H1 (cell line): Measurements from ENCODE around the gene MVD. TPM values are rescaled to one million over a fixed set of nuclear protein-coding genes. Genes with fewer than 3 reads are reported as not detected.
A peak's percentile ranks its signal among the peaks of the same experiment; 100 is the strongest.

ENCODE experiments used
- CTCF ChIA-PET: fragments of 300-600 bp; sonication (Branson Sonifier 250); formaldehyde crosslinking; loops from one replicate; lab custom pipeline; 2021; ENCODE audit not compliant: partially characterized antibody; lab: Charles Lee
- POLR2A ChIA-PET: fragments of 300-600 bp; sonication (Branson Sonifier 250); formaldehyde crosslinking; loops from one replicate; lab custom pipeline; 2021; ENCODE audit warnings: inconsistent platforms; ENCODE audit not compliant: partially characterized antibody; lab: Charles Lee
- DNase-seq, 2 experiments: peaks; one replicate each; pipeline versions ENCODE4 v3.0.0 to v3.0.0-alpha.2; 2010 to 2022; ENCODE audit warnings: low spot score in 2 of 2, low read depth in 1 of 2, mixed read lengths in 1 of 2
- FAIRE-seq: peaks from 2 replicates; lab custom pipeline; 2011; peaks lifted over from hg19 to GRCh38; lab: Jason Lieb, UNC
- H2AFZ ChIP-seq: 2 replicates; pipeline ENCODE4 v1.8.1; 2012; ENCODE audit warnings: low read length, inconsistent platforms
- H2AK5ac ChIP-seq: 2 replicates; pipeline ENCODE4 v1.6.1; 2013; ENCODE audit warnings: low read depth, low read length
- H2BK120ac ChIP-seq: replicated peaks from 2 replicates; pipeline ENCODE3; 2013; ENCODE audit warnings: low read depth, low read length, inconsistent platforms
- H2BK12ac ChIP-seq: 2 replicates; pipeline ENCODE4 v1.6.1; 2013; ENCODE audit warnings: low read depth, low read length
- H2BK15ac ChIP-seq: 2 replicates; pipeline ENCODE4 v1.6.1; 2013; ENCODE audit warnings: low read length
- H2BK20ac ChIP-seq: 2 replicates; pipeline ENCODE4 v1.6.1; 2013; ENCODE audit warnings: low read length
- H2BK5ac ChIP-seq: 2 replicates; pipeline ENCODE4 v1.6.1; 2013; ENCODE audit warnings: low read depth, low read length
- H3K14ac ChIP-seq: 2 replicates; pipeline ENCODE4 v1.6.1; 2013; ENCODE audit warnings: inconsistent platforms; ENCODE audit not compliant: insufficient read length
- H3K18ac ChIP-seq: 2 replicates; pipeline ENCODE4 v1.6.1; 2013; ENCODE audit warnings: low read length; ENCODE audit errors: extremely low read depth
- H3K23ac ChIP-seq: 2 replicates; pipeline ENCODE4 v1.6.1; 2013; ENCODE audit warnings: inconsistent platforms; ENCODE audit not compliant: insufficient read length
- H3K23me2 ChIP-seq: 2 replicates; pipeline ENCODE4 v1.6.1; 2013; ENCODE audit warnings: low read depth, low read length
- H3K27ac ChIP-seq: 2 replicates; pipeline ENCODE4 v1.6.1; 2011; ENCODE audit warnings: low read depth, low read length, inconsistent platforms
- H3K27me3 ChIP-seq, 4 experiments: replicated peaks in 1 of 4; 1 replicate in 1 of 4; 2 replicates in 3 of 4; pipeline versions ENCODE4 v1.6.1 to v1.8.1; 2011 to 2013; ENCODE audit warnings: low read length in 3 of 4, mild to moderate bottlenecking in 3 of 4, inconsistent platforms in 2 of 4, mixed read lengths in 2 of 4, moderate library complexity in 1 of 4; ENCODE audit not compliant: control insufficient read depth in 3 of 4, insufficient read depth in 3 of 4; ENCODE audit errors: extremely low read depth in 1 of 4
- H3K36me3 ChIP-seq, 4 experiments: 2 replicates each; pipeline versions ENCODE4 v1.6.1 to v1.8.1; 2011 to 2013; ENCODE audit warnings: mild to moderate bottlenecking in 4 of 4, low read length in 3 of 4, moderate library complexity in 2 of 4, control low read depth in 1 of 4, inconsistent platforms in 1 of 4; ENCODE audit not compliant: insufficient read depth in 4 of 4, control insufficient read depth in 2 of 4
- H3K4ac ChIP-seq: replicated peaks from 2 replicates; pipeline ENCODE3; 2013; ENCODE audit warnings: low read length, low read depth, mixed read lengths, inconsistent platforms; ENCODE audit not compliant: insufficient read length
- H3K4me1 ChIP-seq, 4 experiments: replicated peaks in 1 of 4; 1 replicate in 1 of 4; 2 replicates in 3 of 4; pipeline versions ENCODE4 v1.6.1 to v1.8.1; 2011 to 2013; ENCODE audit warnings: low read length in 3 of 4, inconsistent platforms in 2 of 4, mixed read lengths in 1 of 4; ENCODE audit not compliant: insufficient read depth in 4 of 4, control insufficient read depth in 3 of 4
- H3K4me2 ChIP-seq, 2 experiments: 2 replicates each; pipeline versions ENCODE4 v1.6.1 to v1.8.1; 2011 to 2013; ENCODE audit warnings: low read depth in 2 of 2, low read length in 2 of 2, control low read depth in 1 of 2, inconsistent platforms in 1 of 2, mild to moderate bottlenecking in 1 of 2; ENCODE audit not compliant: insufficient read depth in 1 of 2
- H3K4me3 ChIP-seq, 4 experiments: fragments of 200-600, 300-600 bp in 1 of 4; sonication (generic), shearing (Covaris generic), sonication (Bioruptor Twin) in 1 of 4; 2 replicates each; pipeline versions ENCODE4 v1.5.1 to v1.8.1; 2011 to 2016; ENCODE audit warnings: low read length in 4 of 4, low read depth in 3 of 4, control low read depth in 2 of 4, inconsistent platforms in 2 of 4, mild to moderate bottlenecking in 2 of 4, mixed read lengths in 1 of 4, moderate library complexity in 1 of 4; ENCODE audit not compliant: insufficient read depth in 2 of 4; ENCODE audit errors: extremely low read depth in 1 of 4
- H3K56ac ChIP-seq: replicated peaks from 2 replicates; pipeline ENCODE3; 2013; ENCODE audit warnings: low read depth, mild to moderate bottlenecking, mixed read lengths, low read length, inconsistent platforms; ENCODE audit not compliant: insufficient read length
- H3K79me1 ChIP-seq: 2 replicates; pipeline ENCODE4 v1.6.1; 2013; ENCODE audit warnings: low read depth, low read length, control low read depth
- H3K79me2 ChIP-seq, 2 experiments: 2 replicates each; pipeline versions ENCODE4 v1.6.1 to v1.8.1; 2012 to 2013; ENCODE audit warnings: low read length in 2 of 2, mild to moderate bottlenecking in 2 of 2, inconsistent platforms in 1 of 2; ENCODE audit not compliant: insufficient read depth in 2 of 2, control insufficient read depth in 1 of 2
- H3K9ac ChIP-seq, 4 experiments: replicated peaks in 1 of 4; 1 replicate in 1 of 4; 2 replicates in 3 of 4; pipeline versions ENCODE4 v1.6.1 to v1.8.1; 2011 to 2013; ENCODE audit warnings: low read depth in 3 of 4, low read length in 3 of 4, control low read depth in 2 of 4, mild to moderate bottlenecking in 2 of 4, moderate library complexity in 2 of 4, inconsistent platforms in 1 of 4; ENCODE audit errors: extremely low read depth in 1 of 4
- H3K9me3 ChIP-seq, 2 experiments: 2 replicates each; pipeline versions ENCODE4 v1.6.1 to v1.8.1; 2012 to 2013; ENCODE audit warnings: mild to moderate bottlenecking in 2 of 2, moderate library complexity in 2 of 2, control low read depth in 1 of 2, inconsistent platforms in 1 of 2, low read depth in 1 of 2, low read length in 1 of 2, mixed read lengths in 1 of 2; ENCODE audit not compliant: insufficient read depth in 2 of 2
- H4K20me1 ChIP-seq, 2 experiments: replicated peaks in 1 of 2; 2 replicates each; pipeline versions ENCODE3 to v1.8.1; 2011 to 2013; ENCODE audit warnings: inconsistent platforms in 2 of 2, low read length in 2 of 2, mild to moderate bottlenecking in 1 of 2; ENCODE audit not compliant: insufficient read depth in 2 of 2, control insufficient read depth in 1 of 2
- H4K5ac ChIP-seq: 2 replicates; pipeline ENCODE4 v1.6.1; 2013; ENCODE audit warnings: low read length, low read depth, mixed read lengths, inconsistent platforms; ENCODE audit not compliant: insufficient read length
- H4K8ac ChIP-seq: 2 replicates; pipeline ENCODE4 v1.8.0; 2013; ENCODE audit warnings: mild to moderate bottlenecking, moderate library complexity, low read length, inconsistent platforms; ENCODE audit not compliant: insufficient read depth; ENCODE audit errors: extremely low read depth
- H4K91ac ChIP-seq: replicated peaks from 2 replicates; pipeline ENCODE3; 2013; ENCODE audit warnings: low read length, mixed read lengths, inconsistent platforms; ENCODE audit not compliant: insufficient read length
- ASH2L ChIP-seq: fragments of 200-600, 300-600 bp; sonication (generic); IDR thresholded peaks from one replicate; pipeline ENCODE4 v1.7.1; 2017; ENCODE audit warnings: low read length
- CTCF ChIP-seq, 3 experiments: IDR thresholded peaks; 1 replicate in 2 of 3; 2 replicates in 1 of 3; pipeline versions ENCODE4 v1.5.1 to v1.6.1; 2011; ENCODE audit warnings: low read length in 3 of 3, mild to moderate bottlenecking in 3 of 3, inconsistent platforms in 2 of 3, low read depth in 1 of 3, moderate library complexity in 1 of 3; ENCODE audit not compliant: insufficient read depth in 1 of 3; ENCODE audit errors: control extremely low read depth in 1 of 3
- GABPA ChIP-seq: IDR thresholded peaks from 2 replicates; pipeline ENCODE4 v1.6.1; 2011; ENCODE audit warnings: mild to moderate bottlenecking, low read length, moderate library complexity, borderline replicate concordance; ENCODE audit not compliant: insufficient read depth
- KDM1A ChIP-seq: fragments of 200-600, 300-600 bp; sonication (generic); IDR thresholded peaks from 2 replicates; pipeline ENCODE4 v1.7.1; 2016; ENCODE audit warnings: mild to moderate bottlenecking, low read length, borderline replicate concordance
- RAD21 ChIP-seq, 2 experiments: IDR thresholded peaks in 1 of 2; conservative IDR thresholded peaks in 1 of 2; 2 replicates each; pipeline ENCODE4 v1.6.1; 2011; ENCODE audit warnings: low read depth in 2 of 2, low read length in 2 of 2, improper control_type of control experiment in 1 of 2, inconsistent platforms in 1 of 2, mild to moderate bottlenecking in 1 of 2, moderate library complexity in 1 of 2
- WGBS, 2 experiments: shearing (Covaris generic) in 1 of 2; methylation state at CpG; one replicate each; pipeline versions ENCODE4 v1.1.6 to v1.1.7; 2013 to 2015; ENCODE audit warnings: low lambda C conversion rate in 2 of 2, mixed read lengths in 2 of 2, inconsistent platforms in 1 of 2, low coverage in 1 of 2, missing lambda C conversion rate in 1 of 2; ENCODE audit not compliant: insufficient replicate concordance in 2 of 2, insufficient coverage in 1 of 2, insufficient read length in 1 of 2; ENCODE audit errors: extremely low coverage in 1 of 2, missing lambda C conversion rate in 1 of 2; 5-methylcytosine and 5-hydroxymethylcytosine counted together
- polyA plus RNA-seq, 7 experiments: library from polyadenylated mRNA; depleted of rRNA in 3 of 7; stranded (reverse) in 5 of 7; unstranded in 2 of 7; fragments of >200 nt in 5 of 7; fragments of 200-250 nt in 2 of 7; gene quantifications; 1 replicate in 5 of 7; 2 replicates in 1 of 7; 4 replicates in 1 of 7; pipeline versions ENCODE4 v1.2.1 to v1.2.3, GENCODE V29; 2011 to 2013; ENCODE audit warnings: missing spikeins in 2 of 7, mixed read lengths in 2 of 7
- total RNA-seq: library from RNA; stranded (reverse); fragmentation: NEBNext Ultra II Directional; extraction: Animal tissue kit (Norgen Biotek cat#: 25700); gene quantifications from 2 replicates; pipeline ENCODE4 v1.2.1, GENCODE V29; 2021
- TF ChIP-seq, protein P1 (sequence below): IDR thresholded peaks from 2 replicates; pipeline ENCODE4 v1.6.1; 2012; ENCODE audit warnings: low read length, inconsistent platforms

MVD gene
- total and polyA plus RNA-seq, 2 of the 8 experiments (the other 6 are each of a cell fraction or from before 2014, with no cell fraction given) = 47.2 to 77.3 TPM

- Histone ChIP-seq H3K18ac (no peak overlapping the region), H3K27ac (no peak overlapping the region), H3K14ac (no peak overlapping the region), H3K79me2 (no peaks in the 10 kb centered on the region; a peak in 1 of 4 replicates), H3K9me3 (no peaks in the 10 kb centered on the region), H2BK12ac (no peak overlapping the region), H3K4me1 (no peaks in the 10 kb centered on the region), H2BK20ac (no peak overlapping the region), H2BK15ac (no peak overlapping the region), H4K20me1 (peaks cover 2 to 3% of the 10 kb centered on the region in 2 experiments), H4K91ac (no peak overlapping the region), H2BK120ac (no peak overlapping the region), H2AK5ac (no peak overlapping the region), H3K23ac (no peak overlapping the region), H3K4me3 (no peak overlapping the region), H3K23me2 (no peaks in the 10 kb centered on the region), H3K36me3 (peaks cover 0 to 15% (median 4%) of the 10 kb centered on the region in 4 experiments; a peak in 4 of 8 replicates), H4K5ac (no peak overlapping the region), H3K79me1 (peaks cover 5% of the 10 kb centered on the region; the same call in 1 of the 2 replicates), H2AFZ (no peak overlapping the region), H3K56ac (no peak overlapping the region), H3K4ac (no peak overlapping the region), H4K8ac (peak overlapping the region; percentile 51; the same call in 1 of the 2 replicates), H3K27me3 (no peaks in the 10 kb centered on the region), H3K4me2 (no peak overlapping the region), H3K9ac (no peak overlapping the region), H2BK5ac (no peak overlapping the region)
- WGBS, 2 experiments = 92% methylated on average over 30 of the region's 37 CpGs; no CpG with 5 or more reads in 1 of the 2 experiments
- FAIRE-seq (no peak), DNase-seq (no peak)
- POLR2A ChIA-PET = interaction anchor here (1.0 to 1.6 kb wide), 3 partner anchors 9 to 25 kb away, joined by 3 to 6 read pairs (median 3); partner anchors contain the start of gene CTU2
- CTCF ChIA-PET = interaction anchor here (0.7 to 6.5 kb wide), 12 partner anchors 8 to 153 kb away, joined by 3 to 37 read pairs (median 4); no protein-coding TSS in a partner anchor
- TF ChIP-seq GABPA = peak; percentile 71; the same call in 1 of the 2 replicates
- no peak for TF ChIP-seq ASH2L
- TF ChIP-seq, protein P1, sequence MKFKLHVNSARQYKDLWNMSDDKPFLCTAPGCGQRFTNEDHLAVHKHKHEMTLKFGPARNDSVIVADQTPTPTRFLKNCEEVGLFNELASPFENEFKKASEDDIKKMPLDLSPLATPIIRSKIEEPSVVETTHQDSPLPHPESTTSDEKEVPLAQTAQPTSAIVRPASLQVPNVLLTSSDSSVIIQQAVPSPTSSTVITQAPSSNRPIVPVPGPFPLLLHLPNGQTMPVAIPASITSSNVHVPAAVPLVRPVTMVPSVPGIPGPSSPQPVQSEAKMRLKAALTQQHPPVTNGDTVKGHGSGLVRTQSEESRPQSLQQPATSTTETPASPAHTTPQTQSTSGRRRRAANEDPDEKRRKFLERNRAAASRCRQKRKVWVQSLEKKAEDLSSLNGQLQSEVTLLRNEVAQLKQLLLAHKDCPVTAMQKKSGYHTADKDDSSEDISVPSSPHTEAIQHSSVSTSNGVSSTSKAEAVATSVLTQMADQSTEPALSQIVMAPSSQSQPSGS = no peak
- peak; percentile 67 to 76 (median 76) for TF ChIP-seq CTCF (IDR thresholded peaks at IDR 0.05; ENCODE audit: control extremely low read depth in 1 of 3, insufficient read depth in 1 of 3, low read depth in 1 of 3, low read length in 3 of 3)
- peak; percentile 67 to 69 for TF ChIP-seq RAD21 (IDR thresholded peaks at IDR 0.05 in 1 of 2, conservative IDR thresholded peaks at IDR 0.05 in 1 of 2; ENCODE audit: low read depth in 2 of 2, low read length in 2 of 2)
- no peak for TF ChIP-seq KDM1A
Observed at GRCh38 chr16:88697831-88698615, 35.1 kb upstream of the MVD start.
